SK-N-SH (cell line): ENCODE data around the gene NTM. TPM values are rescaled to one million over a fixed set of nuclear protein-coding genes. Genes with fewer than 3 reads are reported as not detected.

Experiments used
- CTCF ChIA-PET: fragments of 300-600, 350-600 bp; formaldehyde crosslinking; extraction: SDS; loops from one replicate; lab custom pipeline; 2021; lab: Yijun Ruan, JAX
- POLR2A ChIA-PET: fragments of 350-600 bp; sonication (Branson Sonifier 250); formaldehyde crosslinking; extraction: SDS; loops from one replicate; lab custom pipeline; 2020; ENCODE audit warnings: antibody characterized with exemption, inconsistent platforms; lab: Yijun Ruan, JAX
- DNase-seq: peaks from one replicate; pipeline ENCODE4 v3.0.0; 2012
- H2AFZ ChIP-seq: fragments of 200-600 bp; sonication (generic); 2 replicates; pipeline ENCODE4 v1.8.1; 2016; ENCODE audit warnings: antibody characterized with exemption, mild to moderate bottlenecking, low read depth
- H3F3A ChIP-seq: fragments of 200-600 bp; sonication (generic); replicated peaks from 2 replicates; pipeline ENCODE3; 2016; ENCODE audit warnings: antibody characterized with exemption, mild to moderate bottlenecking; ENCODE audit not compliant: insufficient read depth
- H3K27ac ChIP-seq, 2 experiments: fragments of 200-500 bp in 1 of 2; fragments of 200-600 bp in 1 of 2; sonication (Bioruptor generic) in 1 of 2; sonication (generic), shearing (Covaris generic) in 1 of 2; 2 replicates each; pipeline versions ENCODE4 v1.5.1 to v1.6.1; 2014 to 2016; ENCODE audit warnings: low read depth in 2 of 2, inconsistent platforms in 1 of 2, low read length in 1 of 2, mild to moderate bottlenecking in 1 of 2, mixed read lengths in 1 of 2
- H3K27me3 ChIP-seq: fragments of 200-600 bp; sonication (generic), shearing (Covaris generic); 2 replicates; pipeline ENCODE4 v1.6.1; 2016; ENCODE audit warnings: mixed run types; ENCODE audit not compliant: insufficient read depth
- H3K36me3 ChIP-seq, 2 experiments: fragments of 200-500 bp in 1 of 2; fragments of 200-600 bp in 1 of 2; sonication (Bioruptor generic) in 1 of 2; sonication (generic) in 1 of 2; replicated peaks in 1 of 2; 2 replicates each; pipeline versions ENCODE3 to v1.5.1; 2014 to 2016; ENCODE audit warnings: low read length in 1 of 2, mild to moderate bottlenecking in 1 of 2; ENCODE audit not compliant: insufficient read depth in 2 of 2, control insufficient read depth in 1 of 2
- H3K4me1 ChIP-seq, 2 experiments: fragments of 200-500 bp in 1 of 2; fragments of 200-600 bp in 1 of 2; sonication (Bioruptor generic) in 1 of 2; sonication (generic), shearing (Covaris generic) in 1 of 2; 2 replicates each; pipeline versions ENCODE4 v1.5.1 to v1.6.1; 2014 to 2016; ENCODE audit warnings: low read depth in 1 of 2, low read length in 1 of 2, mixed run types in 1 of 2; ENCODE audit not compliant: insufficient read depth in 2 of 2, control insufficient read depth in 1 of 2
- H3K4me2 ChIP-seq: fragments of 200-600 bp; sonication (generic), shearing (Covaris generic); 2 replicates; pipeline ENCODE4 v1.6.1; 2017; ENCODE audit warnings: mixed run types
- H3K4me3 ChIP-seq, 2 experiments: fragments of 200-500 bp in 1 of 2; fragments of 200-600 bp in 1 of 2; sonication (Bioruptor generic) in 1 of 2; sonication (generic), shearing (Covaris generic) in 1 of 2; 2 replicates each; pipeline versions ENCODE4 v1.5.1 to v1.8.1; 2014 to 2016; ENCODE audit warnings: low read depth in 2 of 2, inconsistent platforms in 1 of 2, low read length in 1 of 2, mild to moderate bottlenecking in 1 of 2, mixed read lengths in 1 of 2, moderate library complexity in 1 of 2
- H3K79me2 ChIP-seq: fragments of 200-600 bp; sonication (generic); 2 replicates; pipeline ENCODE4 v1.8.1; 2017; ENCODE audit warnings: mild to moderate bottlenecking; ENCODE audit not compliant: insufficient read depth
- H3K9ac ChIP-seq: fragments of 200-600 bp; sonication (generic); 2 replicates; pipeline ENCODE4 v1.6.1; 2017; ENCODE audit warnings: mixed run types
- H3K9me2 ChIP-seq: fragments of 200-600 bp; sonication (generic); 2 replicates; pipeline ENCODE4 v1.6.1; 2017; ENCODE audit warnings: mixed run types
- H3K9me3 ChIP-seq: fragments of 200-600 bp; sonication (generic); 2 replicates; pipeline ENCODE4 v1.6.1; 2017; ENCODE audit warnings: mixed run types, mild to moderate bottlenecking, moderate library complexity
- H4K20me1 ChIP-seq: fragments of 200-600 bp; sonication (generic); 2 replicates; pipeline ENCODE4 v1.6.1; 2017; ENCODE audit warnings: mild to moderate bottlenecking, mixed run types; ENCODE audit not compliant: insufficient read depth
- CTCF ChIP-seq: fragments of 200-600 bp; sonication (generic); IDR thresholded peaks from 2 replicates; pipeline ENCODE4 v1.6.1; 2017; ENCODE audit warnings: antibody characterized with exemption, mild to moderate bottlenecking, moderate library complexity
- EP300 ChIP-seq, 2 experiments: IDR thresholded peaks; 2 replicates each; pipeline versions ENCODE4 v1.4.0 to v1.6.1; 2012; ENCODE audit warnings: borderline replicate concordance in 1 of 2, low read depth in 1 of 2, low read length in 1 of 2
- FOXM1 ChIP-seq: IDR thresholded peaks from 2 replicates; pipeline ENCODE4 v1.4.0; 2012; ENCODE audit warnings: low read depth, mild to moderate bottlenecking
- GABPA ChIP-seq: IDR thresholded peaks from 2 replicates; pipeline ENCODE4 v1.4.0; 2012; ENCODE audit warnings: low read depth, mild to moderate bottlenecking
- GATA2 ChIP-seq: sonication (generic); formaldehyde crosslinking; IDR thresholded peaks from 2 replicates; pipeline ENCODE4 v1.5.0; 2020; ENCODE audit warnings: mild to moderate bottlenecking, missing genetic modification reagents
- MEF2A ChIP-seq: IDR thresholded peaks from 2 replicates; pipeline ENCODE4 v1.4.0; 2012; ENCODE audit warnings: low read depth, borderline replicate concordance
- NFIC ChIP-seq: IDR thresholded peaks from 2 replicates; pipeline ENCODE4 v1.4.0; 2012; ENCODE audit warnings: borderline replicate concordance
- NRF1 ChIP-seq: IDR thresholded peaks from 2 replicates; pipeline ENCODE4 v1.6.1; 2012; ENCODE audit warnings: low read depth, mild to moderate bottlenecking, low read length
- RAD21 ChIP-seq: IDR thresholded peaks from 2 replicates; pipeline ENCODE4 v1.6.1; 2012; ENCODE audit warnings: mild to moderate bottlenecking, low read length
- RCOR1 ChIP-seq: fragments of 150-350 bp; IDR thresholded peaks from 2 replicates; pipeline ENCODE4 v1.6.1; 2017; ENCODE audit warnings: antibody characterized with exemption, low read length
- RFX5 ChIP-seq: IDR thresholded peaks from 2 replicates; pipeline ENCODE4 v1.6.1; 2012; ENCODE audit warnings: mild to moderate bottlenecking, improper control_type of control experiment, low read length
- RXRA ChIP-seq: IDR thresholded peaks from 2 replicates; pipeline ENCODE4 v1.4.0; 2012; ENCODE audit warnings: low read depth, mild to moderate bottlenecking, borderline replicate concordance
- SIN3A ChIP-seq: IDR thresholded peaks from 2 replicates; pipeline ENCODE4 v1.6.1; 2012; ENCODE audit warnings: low read depth, mild to moderate bottlenecking, low read length, moderate library complexity, borderline replicate concordance
- TAF1 ChIP-seq: IDR thresholded peaks from 2 replicates; pipeline ENCODE4 v1.6.1; 2012; ENCODE audit warnings: low read depth, mild to moderate bottlenecking, low read length, moderate library complexity, borderline replicate concordance
- TCF12 ChIP-seq: IDR thresholded peaks from 2 replicates; pipeline ENCODE4 v1.4.0; 2012
- TEAD4 ChIP-seq: IDR thresholded peaks from 2 replicates; pipeline ENCODE4 v1.4.0; 2012; ENCODE audit warnings: mild to moderate bottlenecking, borderline replicate concordance; ENCODE audit not compliant: insufficient read depth
- USF1 ChIP-seq: IDR thresholded peaks from 2 replicates; pipeline ENCODE4 v1.4.0; 2012; ENCODE audit warnings: low read depth, borderline replicate concordance
- YY1 ChIP-seq: IDR thresholded peaks from 2 replicates; pipeline ENCODE4 v1.4.0; 2012; ENCODE audit warnings: low read depth, mild to moderate bottlenecking
- ZBTB33 ChIP-seq: IDR thresholded peaks from 2 replicates; pipeline ENCODE4 v1.4.0; 2012; ENCODE audit warnings: low read depth, borderline replicate concordance
- WGBS: methylation state at CpG from one replicate; pipeline ENCODE4 v1.1.6; 2017; ENCODE audit warnings: low lambda C conversion rate; 5-methylcytosine and 5-hydroxymethylcytosine counted together
- polyA plus RNA-seq, 3 experiments: library from polyadenylated mRNA; depleted of rRNA; stranded (reverse); fragments of >200 nt; gene quantifications; 2 replicates each; pipeline ENCODE4 v1.2.3, GENCODE V29; 2012

NTM gene
- polyA plus RNA-seq, 1 of the 3 experiments (the other 2 are of a cell fraction): 20.0 TPM

- Histone ChIP-seq H3K4me1 (peaks cover 0 to 9% of the 10 kb centered on the region in 2 experiments; a peak in 1 of 4 replicates), H3K79me2 (no peaks in the 10 kb centered on the region), H3K27me3 (no peaks in the 10 kb centered on the region), H3K9me3 (no peaks in the 10 kb centered on the region), H3K27ac (no peak overlapping the region), H2AFZ (no peak overlapping the region), H3F3A (no peaks in the 10 kb centered on the region), H3K36me3 (no peaks in the 10 kb centered on the region), H4K20me1 (no peaks in the 10 kb centered on the region), H3K9me2 (no peaks in the 10 kb centered on the region), H3K4me2 (no peak overlapping the region), H3K4me3 (no peak overlapping the region), H3K9ac (no peak overlapping the region)
- WGBS: 61% methylated on average over 8 of the region's 9 CpGs
- TF ChIP-seq RXRA (no peak), MEF2A (no peak), SIN3A (no peak), USF1 (no peak), NRF1 (no peak), NFIC (no peak), FOXM1 (no peak), EP300 (IDR thresholded peaks at IDR 0.05; ENCODE audit: borderline replicate concordance in 1 of 2, low read depth in 1 of 2, low read length in 1 of 2) (no peak), RCOR1 (no peak), RFX5 (no peak), TEAD4 (no peak), GATA2 (CRISPR knock-in tag) (no peak), RAD21 (no peak), YY1 (no peak), TCF12 (no peak), TAF1 (no peak), ZBTB33 (no peak), CTCF (no peak), GABPA (no peak)
- CTCF ChIA-PET: interaction anchor here (1.2 kb wide), 1 partner anchor 47 kb away, joined by 3 read pairs; no protein-coding TSS in a partner anchor
- POLR2A ChIA-PET: no interaction called here
- DNase-seq: no peak
Measured at GRCh38 chr11:132253469-132254264, 883.3 kb downstream of the NTM start.
